C4-2B (cell line): Measurements from ENCODE around the gene UBQLN4.
"Not testable (repeated sequence)": the region's sequence is repeated elsewhere in the genome, so short reads cannot be mapped to it uniquely, and the experiment has no call there.

Experiments
- H3K27ac ChIP-seq: fragments of 450-650 bp; 2 replicates; pipeline ENCODE4 v1.5.1; 2017
- ZFX ChIP-seq: fragments of 450-650 bp; IDR thresholded peaks from 2 replicates; pipeline ENCODE4 v1.6.1; 2017
- TF ChIP-seq, protein P1 (sequence below): fragments of 450-650 bp; conservative IDR thresholded peaks from 2 replicates; pipeline ENCODE4 v1.5.1; 2017; ENCODE audit warnings: mild to moderate bottlenecking

The UBQLN4 gene

DNA sequence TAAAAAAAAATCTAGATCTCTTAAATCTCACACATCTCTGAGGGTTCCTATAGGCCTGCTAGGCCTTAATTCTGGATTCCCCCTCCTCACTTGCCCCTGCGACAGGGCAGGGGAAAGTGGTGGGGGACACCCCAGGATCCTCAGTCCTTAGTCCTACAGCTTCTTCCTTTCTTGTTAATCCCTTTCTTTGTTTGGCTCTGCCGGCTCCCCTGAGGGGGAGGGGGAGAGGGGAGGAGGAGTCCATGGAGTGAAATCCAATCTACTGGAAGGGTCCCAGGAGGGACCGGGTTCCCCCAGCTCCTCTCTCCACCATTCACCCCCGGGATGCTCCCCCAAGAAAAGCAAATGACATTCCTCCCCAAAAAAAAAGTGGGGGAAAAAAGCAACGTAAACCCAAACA is 20.1 kb upstream of the UBQLN4 start:
- no peak overlapping the region for H3K27ac ChIP-seq
- TF ChIP-seq, protein P1, sequence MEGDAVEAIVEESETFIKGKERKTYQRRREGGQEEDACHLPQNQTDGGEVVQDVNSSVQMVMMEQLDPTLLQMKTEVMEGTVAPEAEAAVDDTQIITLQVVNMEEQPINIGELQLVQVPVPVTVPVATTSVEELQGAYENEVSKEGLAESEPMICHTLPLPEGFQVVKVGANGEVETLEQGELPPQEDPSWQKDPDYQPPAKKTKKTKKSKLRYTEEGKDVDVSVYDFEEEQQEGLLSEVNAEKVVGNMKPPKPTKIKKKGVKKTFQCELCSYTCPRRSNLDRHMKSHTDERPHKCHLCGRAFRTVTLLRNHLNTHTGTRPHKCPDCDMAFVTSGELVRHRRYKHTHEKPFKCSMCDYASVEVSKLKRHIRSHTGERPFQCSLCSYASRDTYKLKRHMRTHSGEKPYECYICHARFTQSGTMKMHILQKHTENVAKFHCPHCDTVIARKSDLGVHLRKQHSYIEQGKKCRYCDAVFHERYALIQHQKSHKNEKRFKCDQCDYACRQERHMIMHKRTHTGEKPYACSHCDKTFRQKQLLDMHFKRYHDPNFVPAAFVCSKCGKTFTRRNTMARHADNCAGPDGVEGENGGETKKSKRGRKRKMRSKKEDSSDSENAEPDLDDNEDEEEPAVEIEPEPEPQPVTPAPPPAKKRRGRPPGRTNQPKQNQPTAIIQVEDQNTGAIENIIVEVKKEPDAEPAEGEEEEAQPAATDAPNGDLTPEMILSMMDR = no peak
- no peak for TF ChIP-seq ZFX

DNA sequence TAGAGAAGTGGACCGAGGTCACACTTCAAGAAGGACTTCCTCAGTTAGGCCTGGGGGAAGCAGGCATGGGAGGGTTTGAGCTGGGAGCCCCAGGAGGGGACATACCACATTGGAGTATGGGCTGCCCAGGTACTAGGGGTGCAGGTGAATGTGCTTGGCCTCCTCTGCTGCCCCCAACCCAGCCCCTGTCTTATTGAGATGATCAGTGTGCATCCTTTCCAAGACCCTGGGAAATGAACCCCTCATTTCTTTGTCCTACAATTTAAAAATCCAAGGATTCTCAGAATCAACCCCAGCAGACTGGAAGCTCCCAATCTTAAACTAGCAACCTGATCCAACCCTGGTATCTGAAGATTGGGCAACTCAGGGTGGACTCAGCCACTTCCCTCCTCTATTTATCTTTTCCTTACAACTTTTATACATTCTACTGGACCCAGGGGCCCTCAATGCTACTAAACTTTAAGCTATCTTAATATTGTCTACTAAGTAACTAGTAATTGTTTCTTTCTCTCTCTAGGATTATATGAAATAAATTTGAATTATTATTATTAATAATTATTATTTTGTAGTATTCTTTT is 19.6 kb upstream of the UBQLN4 start:
- H3K27ac ChIP-seq = no peak overlapping the region
- TF ChIP-seq, protein P1 = no peak
- TF ChIP-seq ZFX = no peak

DNA sequence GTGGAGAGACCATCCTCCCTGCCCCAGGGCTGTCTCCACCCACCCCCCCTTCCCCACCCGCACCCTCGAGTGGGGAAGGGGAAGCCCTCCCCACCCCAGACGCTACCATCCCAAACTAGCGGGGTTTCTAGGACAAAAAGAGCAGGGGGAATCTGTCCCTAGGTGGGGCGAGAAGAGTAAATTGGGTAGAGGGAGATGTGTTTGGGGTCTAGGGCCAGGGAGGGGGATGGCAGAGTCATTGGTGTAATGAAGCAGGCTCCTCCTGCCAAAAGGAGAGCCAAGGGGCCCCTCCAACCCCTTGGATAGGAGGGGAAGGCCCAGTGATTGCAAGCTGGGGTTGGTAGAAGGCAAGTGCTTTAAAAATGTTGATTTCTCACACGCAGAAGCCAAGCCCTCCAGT is 18.7 kb upstream of the UBQLN4 start:
- H3K27ac ChIP-seq = no peak overlapping the region
- TF ChIP-seq, protein P1 = no peak
- no peak for TF ChIP-seq ZFX

- not testable (repeated sequence) for H3K27ac ChIP-seq
Measured at GRCh38 chr1:156071332-156071816, 17.8 kb upstream of the UBQLN4 start.

GRCh38 chr1:156070548-156070947 is 16.9 kb upstream of the UBQLN4 start:
- TF ChIP-seq ZFX = no peak
- TF ChIP-seq, protein P1 = no peak
- H3K27ac ChIP-seq = no peak overlapping the region

DNA sequence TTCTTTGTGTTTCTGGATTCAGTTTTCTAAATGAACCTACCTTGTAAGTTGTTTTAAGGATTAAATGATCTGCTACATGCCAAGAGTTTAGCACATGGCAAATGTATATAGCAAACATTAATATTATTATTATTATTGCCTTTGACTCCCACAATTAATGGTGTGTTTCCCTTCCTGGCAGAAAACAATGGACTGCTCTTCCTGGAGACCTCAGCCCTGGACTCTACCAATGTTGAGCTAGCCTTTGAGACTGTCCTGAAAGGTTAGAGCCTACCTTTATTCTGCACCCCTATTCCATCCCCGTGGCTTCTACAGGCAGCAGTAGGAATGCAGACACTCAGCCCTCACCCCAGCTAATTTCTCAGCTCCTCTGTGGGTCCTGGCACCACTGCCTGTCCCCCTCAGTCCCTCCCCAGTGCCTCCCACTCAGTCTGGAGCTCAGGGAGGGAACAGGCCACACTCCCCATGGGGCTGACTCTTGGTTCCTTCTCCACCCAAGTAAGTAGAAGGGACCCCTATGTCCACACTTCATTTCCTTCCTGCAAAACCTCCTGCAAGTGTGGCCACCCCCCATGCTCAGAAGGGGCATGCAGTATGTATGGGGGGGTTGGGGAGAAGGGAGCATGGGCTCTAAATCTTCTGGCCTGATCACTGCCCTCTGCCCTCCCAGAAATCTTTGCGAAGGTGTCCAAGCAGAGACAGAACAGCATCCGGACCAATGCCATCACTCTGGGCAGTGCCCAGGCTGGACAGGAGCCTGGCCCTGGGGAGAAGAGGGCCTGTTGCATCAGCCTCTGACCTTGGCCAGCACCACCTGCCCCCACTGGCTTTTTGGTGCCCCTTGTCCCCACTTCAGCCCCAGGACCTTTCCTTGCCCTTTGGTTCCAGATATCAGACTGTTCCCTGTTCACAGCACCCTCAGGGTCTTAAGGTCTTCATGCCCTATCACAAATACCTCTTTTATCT is 16.2 kb upstream of the UBQLN4 start:
- TF ChIP-seq, protein P1 = no peak
- TF ChIP-seq ZFX = no peak
- no peak overlapping the region for H3K27ac ChIP-seq

DNA sequence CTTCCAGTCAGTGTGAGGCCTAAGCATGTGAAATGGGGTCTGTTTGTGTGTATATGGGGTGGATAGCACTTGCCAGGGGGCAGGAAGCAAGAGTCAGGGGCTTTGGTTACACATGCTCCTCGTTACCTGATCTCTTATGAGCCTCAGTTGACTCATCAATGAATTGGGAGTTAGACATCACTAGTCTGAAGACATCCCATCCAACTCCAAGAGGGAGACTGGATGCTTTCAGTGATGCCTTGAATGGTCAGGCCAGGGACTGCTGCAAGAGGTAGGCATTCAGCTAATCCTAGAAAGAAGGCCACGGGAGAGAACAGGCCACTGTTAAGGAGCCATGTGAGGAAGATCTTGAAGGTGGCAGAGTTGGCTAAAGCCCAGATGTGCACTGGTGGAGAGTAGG is 13.7 kb upstream of the UBQLN4 start:
- TF ChIP-seq, protein P1 = no peak
- no peak for TF ChIP-seq ZFX
- H3K27ac ChIP-seq = no peak overlapping the region
